GM12878 (cell line): ENCODE data around the gene STAC2. TPM values are rescaled to one million over a fixed set of nuclear protein-coding genes. Genes with fewer than 3 reads are reported as not detected.

Experiments
- BACH1 ChIP-seq: fragments of 450-650 bp; IDR thresholded peaks from 2 replicates; pipeline ENCODE4 v1.6.1; 2017; ENCODE audit warnings: mild to moderate bottlenecking, borderline replicate concordance
- BMI1 ChIP-seq: fragments of 450-650 bp; IDR thresholded peaks from 2 replicates; pipeline ENCODE4 v1.6.1; 2016; ENCODE audit warnings: mild to moderate bottlenecking, moderate library complexity, borderline replicate concordance
- CBX5 ChIP-seq: sonication (generic); IDR thresholded peaks from 2 replicates; pipeline ENCODE4 v1.6.1; 2016; ENCODE audit warnings: low read depth, moderate library complexity, mild to moderate bottlenecking, inconsistent platforms
- CEBPB ChIP-seq, 2 experiments: fragments of 150-350 bp in 1 of 2; IDR thresholded peaks; 2 replicates each; pipeline ENCODE4 v1.6.1; 2012 to 2014; ENCODE audit warnings: low read depth in 2 of 2, low read length in 2 of 2, borderline replicate concordance in 1 of 2, inconsistent platforms in 1 of 2
- CHD1 ChIP-seq: IDR thresholded peaks from 2 replicates; pipeline ENCODE4 v1.6.1; 2012; ENCODE audit warnings: low read depth, low read length, improper control_type of control experiment
- E2F4 ChIP-seq: IDR thresholded peaks from 2 replicates; pipeline ENCODE4 v1.6.1; 2012; ENCODE audit warnings: low read depth, low read length, improper control_type of control experiment
- EED ChIP-seq: sonication (generic); IDR thresholded peaks from 2 replicates; pipeline ENCODE4 v1.6.1; 2016; ENCODE audit warnings: antibody characterized with exemption, low read depth
- ESRRA ChIP-seq: IDR thresholded peaks from 2 replicates; pipeline ENCODE4 v1.6.1; 2012; ENCODE audit warnings: mild to moderate bottlenecking, low read length, improper control_type of control experiment
- GATAD2B ChIP-seq: fragments of 450-650 bp; conservative IDR thresholded peaks from 2 replicates; pipeline ENCODE4 v1.6.1; 2017; ENCODE audit warnings: low read depth, mild to moderate bottlenecking, moderate library complexity
- HCFC1 ChIP-seq: fragments of 150-350 bp; IDR thresholded peaks from 2 replicates; pipeline ENCODE4 v1.6.1; 2014; ENCODE audit warnings: low read length
- HDGF ChIP-seq: fragments of 450-650 bp; IDR thresholded peaks from 2 replicates; pipeline ENCODE4 v1.6.1; 2016; ENCODE audit warnings: antibody characterized with exemption
- IRF4 ChIP-seq: IDR thresholded peaks from 2 replicates; pipeline ENCODE4 v1.6.1; 2011; ENCODE audit warnings: low read depth, low read length
- KDM1A ChIP-seq: fragments of 200-600 bp; sonication (generic); IDR thresholded peaks from 2 replicates; pipeline ENCODE4 v1.6.1; 2016; ENCODE audit warnings: borderline replicate concordance
- MEF2A ChIP-seq: IDR thresholded peaks from 2 replicates; pipeline ENCODE4 v1.6.1; 2011; ENCODE audit warnings: low read depth, mild to moderate bottlenecking, low read length, moderate library complexity; ENCODE audit not compliant: insufficient read depth
- MTA2 ChIP-seq: fragments of 450-650 bp; IDR thresholded peaks from 2 replicates; pipeline ENCODE4 v1.6.1; 2016; ENCODE audit warnings: low read depth, mild to moderate bottlenecking, moderate library complexity
- MXI1 ChIP-seq: fragments of 150-350 bp; IDR thresholded peaks from 2 replicates; pipeline ENCODE4 v1.6.1; 2011; ENCODE audit warnings: low read depth, mild to moderate bottlenecking, inconsistent platforms, low read length, improper control_type of control experiment
- NFYB ChIP-seq: IDR thresholded peaks from 2 replicates; pipeline ENCODE4 v1.6.1; 2011; ENCODE audit warnings: low read depth, mild to moderate bottlenecking, low read length, improper control_type of control experiment, moderate library complexity; ENCODE audit not compliant: insufficient read depth
- NR2C1 ChIP-seq: fragments of 450-650 bp; IDR thresholded peaks from 2 replicates; pipeline ENCODE4 v1.6.1; 2017; ENCODE audit warnings: antibody characterized with exemption, mild to moderate bottlenecking, moderate library complexity
- NR2F1 ChIP-seq: fragments of 450-650 bp; conservative IDR thresholded peaks from 2 replicates; pipeline ENCODE4 v1.6.1; 2017; ENCODE audit warnings: mild to moderate bottlenecking
- NRF1 ChIP-seq: conservative IDR thresholded peaks from 2 replicates; pipeline ENCODE4 v1.6.1; 2011; ENCODE audit warnings: mild to moderate bottlenecking, low read depth, low read length, improper control_type of control experiment
- POLR2A ChIP-seq: IDR thresholded peaks from 2 replicates; pipeline ENCODE4 v1.6.1; 2011; ENCODE audit warnings: low read depth, mild to moderate bottlenecking, low read length
- POLR2AphosphoS5 ChIP-seq: IDR thresholded peaks from 2 replicates; pipeline ENCODE4 v1.6.1; 2011; ENCODE audit warnings: mild to moderate bottlenecking, low read length, inconsistent platforms
- RAD51 ChIP-seq: fragments of 450-650 bp; IDR thresholded peaks from 2 replicates; pipeline ENCODE4 v1.6.1; 2016; ENCODE audit warnings: moderate library complexity, mild to moderate bottlenecking, inconsistent platforms
- REST ChIP-seq: IDR thresholded peaks from 2 replicates; pipeline ENCODE4 v1.6.1; 2012; ENCODE audit warnings: mild to moderate bottlenecking, low read depth, low read length
- RFX5 ChIP-seq: IDR thresholded peaks from 2 replicates; pipeline ENCODE4 v1.6.1; 2011; ENCODE audit warnings: low read depth, low read length, improper control_type of control experiment
- SPI1 ChIP-seq: IDR thresholded peaks from 2 replicates; pipeline ENCODE4 v1.6.1; 2011; ENCODE audit warnings: low read depth, mild to moderate bottlenecking, low read length, moderate library complexity, borderline replicate concordance; ENCODE audit not compliant: insufficient read depth
- STAT1 ChIP-seq: fragments of 450-650 bp; conservative IDR thresholded peaks from 2 replicates; pipeline ENCODE4 v1.6.1; 2014; ENCODE audit warnings: antibody characterized with exemption, mild to moderate bottlenecking
- SUPT20H ChIP-seq: IDR thresholded peaks from 2 replicates; pipeline ENCODE4 v1.6.1; 2011; ENCODE audit warnings: low read depth, mild to moderate bottlenecking, low read length, moderate library complexity, borderline replicate concordance; ENCODE audit not compliant: control insufficient read depth
- TCF7 ChIP-seq: IDR thresholded peaks from 2 replicates; pipeline ENCODE4 v1.6.1; 2014; ENCODE audit warnings: antibody characterized with exemption, borderline replicate concordance
- ZNF207 ChIP-seq: fragments of 450-650 bp; IDR thresholded peaks from 2 replicates; pipeline ENCODE4 v1.6.1; 2014; ENCODE audit warnings: antibody characterized with exemption, mild to moderate bottlenecking, borderline replicate concordance
- ZNF274 ChIP-seq: IDR thresholded peaks from one replicate; pipeline ENCODE4 v1.8.0; 2011; ENCODE audit not compliant: insufficient read length, insufficient read depth
- polyA plus RNA-seq, 11 experiments: library from polyadenylated mRNA; depleted of rRNA in 4 of 11; unstranded in 6 of 11; stranded (reverse) in 5 of 11; fragments of >200 nt; fragmentation: Nextera tagmentation in 4 of 11; fragmentation: Illumina TruSeq in 1 of 11; extraction: Ambion mirVana in 4 of 11; extraction: Trizol in 1 of 11; gene quantifications; 1 replicate in 1 of 11; 2 replicates in 10 of 11; pipeline versions ENCODE4 v1.2.1 to v1.2.3, GENCODE V29; 2011 to 2016; ENCODE audit warnings: inconsistent platforms in 2 of 11, missing spikeins in 2 of 11, low read depth in 1 of 11
- total RNA-seq, 4 experiments: library from RNA; depleted of rRNA in 3 of 4; stranded (reverse); fragments of >200 nt in 3 of 4; fragmentation: Illumina TruSeq in 1 of 4; extraction: Trizol in 1 of 4; gene quantifications; 2 replicates each; pipeline versions ENCODE4 v1.2.1 to v1.2.3, GENCODE V29; 2013 to 2021

STAC2 gene
- total and polyA plus RNA-seq, 10 of the 15 experiments (the other 5 are each of a cell fraction or from before 2014, with no cell fraction given): 0.04 TPM; not detected in 9

- TF ChIP-seq ZNF274: no peak
- TF ChIP-seq RAD51: no peak
- TF ChIP-seq MEF2A: no peak
- TF ChIP-seq ESRRA: no peak
- no peak for TF ChIP-seq SUPT20H
- no peak for TF ChIP-seq CHD1
- no peak for TF ChIP-seq RFX5
- no peak for TF ChIP-seq ZNF207
- TF ChIP-seq IRF4: 0 out of 2 replicates have a peak, but pooled peaks have one; percentile 7
- TF ChIP-seq SPI1: no peak
- TF ChIP-seq HCFC1: no peak
- TF ChIP-seq HDGF: peak; percentile 78; the same call in 1 of the 2 replicates
- TF ChIP-seq MTA2: peak; percentile 22; the same call in 1 of the 2 replicates
- peak; percentile 45; the same call in 1 of the 2 replicates for TF ChIP-seq EED
- no peak for TF ChIP-seq POLR2AphosphoS5
- TF ChIP-seq E2F4: no peak
- no peak for TF ChIP-seq BMI1
- TF ChIP-seq CEBPB (IDR thresholded peaks at IDR 0.05; ENCODE audit: borderline replicate concordance in 1 of 2, low read depth in 2 of 2, low read length in 2 of 2): no peak
- no peak for TF ChIP-seq STAT1
- no peak for TF ChIP-seq NR2F1
- no peak for TF ChIP-seq CBX5
- no peak for TF ChIP-seq KDM1A
- TF ChIP-seq GATAD2B: no peak
- no peak for TF ChIP-seq REST
- no peak for TF ChIP-seq MXI1
- TF ChIP-seq NFYB: peak; percentile 87
- no peak for TF ChIP-seq BACH1
- no peak for TF ChIP-seq POLR2A
- no peak for TF ChIP-seq NR2C1
- no peak for TF ChIP-seq TCF7
- no peak for TF ChIP-seq NRF1
Measured at GRCh38 chr17:39164675-39165143, 61.0 kb downstream of the STAC2 start (continued).
